Measurements from ENCODE around the gene RAB11FIP4.

DNA sequence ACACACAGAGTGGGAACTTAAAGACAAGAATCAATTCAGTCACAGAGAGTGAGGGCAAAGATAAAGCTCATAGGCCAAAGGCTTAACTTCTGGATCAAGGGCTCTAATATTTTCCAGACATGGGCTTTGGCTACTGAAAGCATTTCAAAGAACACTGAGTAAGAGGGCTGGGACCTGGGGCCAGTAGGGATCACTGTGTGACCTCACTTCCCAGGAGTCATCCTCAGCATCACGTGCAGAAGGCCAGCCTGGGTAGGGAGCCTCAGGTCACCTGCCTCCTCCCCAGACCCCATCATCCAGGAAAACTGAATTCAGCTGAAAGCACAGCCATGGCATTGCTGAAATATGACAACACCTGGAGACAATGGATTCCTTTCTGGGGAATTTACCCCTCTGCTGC lies 163.5 kb downstream of the RAB11FIP4 start:
- TF ChIP-seq, protein P1, sequence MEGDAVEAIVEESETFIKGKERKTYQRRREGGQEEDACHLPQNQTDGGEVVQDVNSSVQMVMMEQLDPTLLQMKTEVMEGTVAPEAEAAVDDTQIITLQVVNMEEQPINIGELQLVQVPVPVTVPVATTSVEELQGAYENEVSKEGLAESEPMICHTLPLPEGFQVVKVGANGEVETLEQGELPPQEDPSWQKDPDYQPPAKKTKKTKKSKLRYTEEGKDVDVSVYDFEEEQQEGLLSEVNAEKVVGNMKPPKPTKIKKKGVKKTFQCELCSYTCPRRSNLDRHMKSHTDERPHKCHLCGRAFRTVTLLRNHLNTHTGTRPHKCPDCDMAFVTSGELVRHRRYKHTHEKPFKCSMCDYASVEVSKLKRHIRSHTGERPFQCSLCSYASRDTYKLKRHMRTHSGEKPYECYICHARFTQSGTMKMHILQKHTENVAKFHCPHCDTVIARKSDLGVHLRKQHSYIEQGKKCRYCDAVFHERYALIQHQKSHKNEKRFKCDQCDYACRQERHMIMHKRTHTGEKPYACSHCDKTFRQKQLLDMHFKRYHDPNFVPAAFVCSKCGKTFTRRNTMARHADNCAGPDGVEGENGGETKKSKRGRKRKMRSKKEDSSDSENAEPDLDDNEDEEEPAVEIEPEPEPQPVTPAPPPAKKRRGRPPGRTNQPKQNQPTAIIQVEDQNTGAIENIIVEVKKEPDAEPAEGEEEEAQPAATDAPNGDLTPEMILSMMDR (IDR thresholded peaks at IDR 0.05): no peak
- TF ChIP-seq POLR2AphosphoS5 (IDR thresholded peaks at IDR 0.05) (no peak), POLR2A (IDR thresholded peaks at IDR 0.05) (no peak)

Measured in suprapubic skin (tissue), 4 donors.